ENCODE data around the gene SRR. TPM values are rescaled to one million over a fixed set of nuclear protein-coding genes. Genes with fewer than 3 reads are reported as not detected.

The SRR gene
- total RNA-seq, 2 experiments from 2014 or later = 9.6 to 12.7 TPM

GRCh38 chr17:2362016-2362415 lies 58.3 kb downstream of the SRR start:
- H3K27ac Mint-ChIP-seq = no peak overlapping the region
- H3K9me3 Mint-ChIP-seq = no peaks in the 10 kb centered on the region
- H3K4me3 Mint-ChIP-seq = no peak overlapping the region
- DNase-seq (no peak), ATAC-seq (no peak)
- H3K27me3 Mint-ChIP-seq = no peaks in the 10 kb centered on the region
- H3K4me1 Mint-ChIP-seq (ENCODE audit: low read depth) = no peaks in the 10 kb centered on the region
- H3K36me3 Mint-ChIP-seq (ENCODE audit: low read depth) = peaks cover 6% of the 10 kb centered on the region
- CTCF ChIA-PET = interaction anchor here (2.2 to 2.8 kb wide), 2 partner anchors 21 to 54 kb away, joined by 12 to 15 read pairs; no protein-coding TSS in a partner anchor
- TF ChIP-seq, protein P1, sequence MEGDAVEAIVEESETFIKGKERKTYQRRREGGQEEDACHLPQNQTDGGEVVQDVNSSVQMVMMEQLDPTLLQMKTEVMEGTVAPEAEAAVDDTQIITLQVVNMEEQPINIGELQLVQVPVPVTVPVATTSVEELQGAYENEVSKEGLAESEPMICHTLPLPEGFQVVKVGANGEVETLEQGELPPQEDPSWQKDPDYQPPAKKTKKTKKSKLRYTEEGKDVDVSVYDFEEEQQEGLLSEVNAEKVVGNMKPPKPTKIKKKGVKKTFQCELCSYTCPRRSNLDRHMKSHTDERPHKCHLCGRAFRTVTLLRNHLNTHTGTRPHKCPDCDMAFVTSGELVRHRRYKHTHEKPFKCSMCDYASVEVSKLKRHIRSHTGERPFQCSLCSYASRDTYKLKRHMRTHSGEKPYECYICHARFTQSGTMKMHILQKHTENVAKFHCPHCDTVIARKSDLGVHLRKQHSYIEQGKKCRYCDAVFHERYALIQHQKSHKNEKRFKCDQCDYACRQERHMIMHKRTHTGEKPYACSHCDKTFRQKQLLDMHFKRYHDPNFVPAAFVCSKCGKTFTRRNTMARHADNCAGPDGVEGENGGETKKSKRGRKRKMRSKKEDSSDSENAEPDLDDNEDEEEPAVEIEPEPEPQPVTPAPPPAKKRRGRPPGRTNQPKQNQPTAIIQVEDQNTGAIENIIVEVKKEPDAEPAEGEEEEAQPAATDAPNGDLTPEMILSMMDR (IDR thresholded peaks at IDR 0.05) = no peak
- intact Hi-C loops (cut with micrococcal nuclease) = no loop called here
- POLR2A ChIA-PET = interaction anchor here (2.4 kb wide), 1 partner anchor 31 kb away, joined by 10 read pairs; no protein-coding TSS in a partner anchor

DNA sequence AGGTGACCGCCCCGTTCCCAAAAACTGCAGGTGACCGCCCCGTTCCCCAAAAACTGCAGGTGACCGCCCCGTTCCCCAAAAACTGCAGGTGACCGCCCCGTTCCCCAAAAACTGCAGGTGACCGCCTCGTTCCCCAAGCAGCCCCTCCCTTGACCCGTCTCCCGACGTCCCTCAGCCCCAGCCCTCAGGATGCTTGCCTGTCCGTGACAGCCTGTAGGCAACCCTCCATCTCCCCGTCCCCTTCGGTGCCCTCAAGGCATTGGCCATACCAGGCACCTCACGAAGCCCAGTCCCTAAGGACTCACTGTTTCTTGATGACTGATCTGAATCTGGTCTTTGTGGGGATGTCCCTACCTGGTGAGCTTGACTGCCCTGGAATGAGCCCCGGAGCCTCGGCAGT lies 58.7 kb downstream of the SRR start:
- H3K27me3 Mint-ChIP-seq = no peaks in the 10 kb centered on the region
- H3K27ac Mint-ChIP-seq = no peak overlapping the region
- intact Hi-C loops (cut with micrococcal nuclease) = no loop called here
- ChIA-PET CTCF (no interaction called here), POLR2A (interaction anchor here (1.3 kb wide), 1 partner anchor 26 kb away, joined by 4 read pairs; the partner anchor contains the start of gene TSR1)
- peaks cover 6% of the 10 kb centered on the region for H3K36me3 Mint-ChIP-seq (ENCODE audit: low read depth)
- no peaks in the 10 kb centered on the region for H3K9me3 Mint-ChIP-seq
- no peaks in the 10 kb centered on the region for H3K4me1 Mint-ChIP-seq (ENCODE audit: low read depth)
- TF ChIP-seq, protein P1 (IDR thresholded peaks at IDR 0.05) = no peak
- ATAC-seq (no peak), DNase-seq (no peak)
- no peak overlapping the region for H3K4me3 Mint-ChIP-seq

- Mint-ChIP-seq H3K27me3 (no peaks in the 10 kb centered on the region), H3K27ac (no peak overlapping the region), H3K4me3 (no peak overlapping the region), H3K9me3 (no peaks in the 10 kb centered on the region), H3K36me3 (ENCODE audit: low read depth) (peaks cover 4% of the 10 kb centered on the region), H3K4me1 (ENCODE audit: low read depth) (no peaks in the 10 kb centered on the region)
- CTCF ChIA-PET = interaction anchor here (1.3 kb wide), 1 partner anchor 53 kb away, joined by 4 read pairs; no protein-coding TSS in a partner anchor
- DNase-seq = no peak
- intact Hi-C loops (cut with micrococcal nuclease) = no loop called here
- no peak for ATAC-seq
- POLR2A ChIA-PET = interaction anchor here (1.3 kb wide), 1 partner anchor 27 kb away, joined by 4 read pairs; the partner anchor contains the start of gene TSR1
- TF ChIP-seq, protein P1 (IDR thresholded peaks at IDR 0.05) = no peak
Observed at GRCh38 chr17:2362881-2363280, 59.1 kb downstream of the SRR start.

GRCh38 chr17:2363318-2363717 lies 59.6 kb downstream of the SRR start:
- H3K27me3 Mint-ChIP-seq = no peaks in the 10 kb centered on the region
- CTCF ChIA-PET = interaction anchor here (1.3 kb wide), 1 partner anchor 53 kb away, joined by 4 read pairs; no protein-coding TSS in a partner anchor
- no peak overlapping the region for H3K4me3 Mint-ChIP-seq
- POLR2A ChIA-PET = interaction anchor here (1.0 to 1.3 kb wide), 2 partner anchors 27 to 71 kb away, joined by 3 to 4 read pairs; partner anchors contain the start of gene TSR1
- H3K4me1 Mint-ChIP-seq (ENCODE audit: low read depth) = no peaks in the 10 kb centered on the region
- intact Hi-C loops (cut with micrococcal nuclease) = no loop called here
- H3K27ac Mint-ChIP-seq = no peak overlapping the region
- DNase-seq = no peak
- no peaks in the 10 kb centered on the region for H3K9me3 Mint-ChIP-seq
- TF ChIP-seq, protein P1 (IDR thresholded peaks at IDR 0.05) = no peak
- H3K36me3 Mint-ChIP-seq (ENCODE audit: low read depth) = peaks cover 4% of the 10 kb centered on the region
- no peak for ATAC-seq

Data from activated CD8-positive, alpha-beta T cell treated with anti-CD3 and anti-CD28 coated beads for 36 hours (primary cell).